ACHN (cell line): ENCODE data around the gene CDK5.
A peak's percentile ranks its signal among the peaks of the same experiment; 100 is the strongest.
"Not testable (repeated sequence)": the region's sequence is repeated elsewhere in the genome, so short reads cannot be mapped to it uniquely, and the experiment has no call there.

Source experiments
- DNase-seq: peaks from one replicate; pipeline ENCODE4 v3.0.0-alpha.2; 2015
- in situ Hi-C: cut with HindIII; loops from 2 replicates; pipeline ENCODE4 v1.10.0; 2017; ENCODE audit warnings: low sequenced_read_pairs, low pct_ligation_motif_present, low pct_unique_long_range_greater_than_20kb

The CDK5 gene

DNA sequence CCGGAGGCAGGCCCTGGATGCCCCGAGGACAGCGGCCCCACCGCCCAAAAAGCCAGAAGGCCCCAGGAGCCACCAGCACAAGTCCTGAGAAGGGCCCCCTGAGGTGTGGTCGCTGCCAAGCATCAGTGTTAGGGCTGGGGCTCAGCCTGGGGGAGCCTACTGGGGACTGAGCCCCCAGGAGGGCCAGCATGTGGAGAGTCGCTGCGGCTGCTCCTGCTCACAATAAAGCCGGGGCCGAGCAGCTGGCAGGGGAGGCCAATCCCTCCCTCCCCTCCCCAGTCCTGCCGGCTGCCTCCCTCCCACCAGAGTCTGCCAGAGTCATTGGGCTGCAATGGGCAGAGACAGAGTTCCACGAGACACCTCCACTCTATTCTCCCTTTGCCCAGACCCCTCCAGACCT is 12.4 kb downstream of the CDK5 start:
- in situ Hi-C loops = no loop called here

DNA sequence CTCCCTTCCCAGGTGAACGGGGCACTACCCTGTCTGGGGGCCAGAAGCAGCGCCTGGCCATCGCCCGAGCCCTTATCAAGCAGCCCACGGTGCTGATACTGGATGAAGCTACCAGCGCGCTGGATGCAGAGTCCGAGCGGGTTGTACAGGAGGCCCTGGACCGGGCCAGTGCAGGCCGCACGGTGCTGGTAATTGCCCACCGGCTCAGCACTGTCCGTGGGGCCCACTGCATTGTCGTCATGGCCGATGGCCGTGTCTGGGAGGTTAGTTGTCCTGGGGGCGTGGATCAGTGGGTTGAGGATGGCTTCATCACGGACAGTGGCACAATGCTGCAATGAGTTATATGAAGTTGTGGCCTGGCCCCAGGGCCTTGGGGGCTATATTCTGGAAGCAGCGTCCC is 13.7 kb downstream of the CDK5 start:
- in situ Hi-C loops = no loop called here
- no peak for DNase-seq

More for the DNA sequence above, 12.4 kb downstream of the CDK5 start:
- DNase-seq = no peak

GRCh38 chr7:151043449-151043848 is 14.2 kb downstream of the CDK5 start:
- in situ Hi-C loops, DNase-seq: not testable (repeated sequence)

DNA sequence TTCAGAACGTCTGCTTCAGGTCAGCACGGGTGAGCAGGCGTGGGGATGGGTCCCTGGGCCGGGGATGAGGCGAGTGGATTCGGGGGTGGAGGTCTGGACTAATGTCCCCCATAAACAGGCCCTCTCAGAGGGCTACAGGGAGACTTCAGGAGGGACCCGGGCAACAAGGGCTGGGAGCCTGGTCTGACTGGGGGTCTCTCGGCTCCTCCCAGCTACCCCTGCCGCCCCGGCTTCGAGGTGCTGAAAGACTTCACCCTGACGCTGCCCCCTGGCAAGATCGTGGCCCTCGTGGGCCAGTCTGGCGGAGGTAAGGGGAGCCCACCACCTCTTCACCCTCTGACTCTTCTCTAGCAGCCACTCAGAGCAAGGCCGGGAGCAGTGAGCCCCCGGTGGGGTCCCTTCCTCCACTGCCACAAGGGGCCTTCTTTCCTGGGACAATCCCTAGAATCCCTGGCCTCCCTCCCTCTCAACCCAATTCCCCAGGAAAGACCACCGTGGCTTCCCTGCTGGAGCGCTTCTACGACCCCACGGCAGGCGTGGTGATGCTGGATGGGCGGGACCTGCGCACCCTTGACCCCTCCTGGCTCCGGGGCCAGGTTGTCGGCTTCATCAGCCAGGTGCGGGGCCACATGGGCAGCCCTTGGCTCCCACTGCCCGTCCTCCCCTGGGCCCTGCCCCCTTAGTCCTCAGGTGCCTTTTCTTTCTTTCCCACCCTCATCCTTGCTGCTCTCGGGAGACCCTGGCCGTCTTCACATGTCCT is 16.9 kb downstream of the CDK5 start:
- in situ Hi-C loops = no loop called here
- no peak for DNase-seq

DNA sequence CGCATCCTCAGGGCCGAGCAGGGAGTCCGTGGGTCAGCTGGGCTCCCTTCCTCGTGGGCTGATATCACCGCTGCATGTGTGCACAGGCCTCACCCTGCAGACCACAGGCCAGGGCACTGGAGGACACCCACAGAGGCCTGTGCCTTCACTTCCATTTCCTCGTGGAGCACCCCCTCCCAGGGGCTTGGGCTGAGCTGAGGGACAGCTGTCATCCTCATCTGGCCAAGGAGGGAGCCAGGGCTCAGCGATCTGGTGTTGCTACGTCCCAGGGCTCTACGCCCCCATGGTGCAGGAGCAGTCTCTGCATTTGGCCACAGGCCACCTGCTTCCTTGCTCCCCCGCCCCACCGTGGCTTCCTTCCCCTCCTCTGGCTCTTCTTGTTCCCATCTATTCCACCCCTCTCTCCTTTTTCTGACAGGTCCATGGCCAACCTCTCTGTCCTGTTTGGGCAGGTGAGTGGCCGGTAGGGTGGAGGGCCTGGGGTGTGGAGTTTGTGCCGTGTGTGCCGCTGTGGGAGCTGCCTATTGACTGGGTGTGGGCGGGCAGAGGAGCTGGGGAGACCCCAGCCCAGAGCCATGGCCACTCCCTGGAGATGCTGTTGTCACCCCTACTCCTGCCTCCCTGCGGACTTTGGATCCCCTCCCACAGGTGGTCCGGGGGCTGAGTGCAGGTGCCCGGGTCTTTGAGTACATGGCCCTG is 17.7 kb downstream of the CDK5 start:
- no peak for DNase-seq

DNA sequence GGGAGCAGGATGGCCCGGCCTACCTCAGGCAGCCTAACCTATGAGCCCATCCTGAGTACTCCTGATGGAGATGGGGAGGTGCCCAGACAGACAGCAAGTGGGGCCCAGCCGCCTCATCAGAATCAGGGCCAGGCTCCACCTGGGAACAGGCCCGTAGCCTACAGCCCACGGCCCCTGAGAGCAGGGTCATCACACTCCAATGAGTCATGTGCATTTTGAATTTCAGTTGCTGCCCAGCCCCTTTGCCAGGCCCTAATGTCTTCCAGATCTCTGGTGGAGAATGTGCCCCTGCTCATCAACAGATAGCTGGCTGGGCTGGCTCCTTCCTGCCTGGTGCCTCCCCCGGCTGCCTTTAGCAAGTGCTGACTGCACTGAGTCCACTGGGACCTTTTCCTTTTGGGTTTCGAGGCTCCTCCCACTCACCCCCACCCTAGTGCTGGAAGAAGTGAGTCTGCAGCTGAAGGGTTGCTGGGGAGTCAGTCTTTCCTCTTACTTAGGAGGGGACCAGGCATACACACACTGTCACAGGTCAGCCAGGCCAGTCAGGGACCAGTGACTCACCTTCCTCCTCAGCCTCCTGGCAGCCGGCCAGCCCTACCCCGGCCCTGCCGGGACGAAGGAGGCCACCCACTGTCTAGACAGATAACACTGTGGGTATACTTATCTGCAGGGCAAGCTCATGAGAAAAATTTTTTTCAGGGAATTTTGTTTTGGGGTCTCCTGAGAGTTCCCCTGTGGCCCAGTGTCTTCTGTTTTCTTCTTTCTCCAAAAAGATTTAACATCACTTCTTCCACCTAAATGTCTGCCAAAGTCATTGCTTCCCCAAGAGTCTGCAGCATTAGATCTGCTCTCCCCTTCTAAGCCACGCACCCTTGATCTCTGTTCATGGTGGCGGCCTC is 18.5 kb downstream of the CDK5 start:
- in situ Hi-C loops = no loop called here
- peak; percentile 96 for DNase-seq

More for the DNA sequence above, 17.7 kb downstream of the CDK5 start:
- in situ Hi-C loops = no loop called here

GRCh38 chr7:151035902-151036301 is 21.8 kb downstream of the CDK5 start:
- no peak for DNase-seq
- in situ Hi-C loops = no loop called here

DNA sequence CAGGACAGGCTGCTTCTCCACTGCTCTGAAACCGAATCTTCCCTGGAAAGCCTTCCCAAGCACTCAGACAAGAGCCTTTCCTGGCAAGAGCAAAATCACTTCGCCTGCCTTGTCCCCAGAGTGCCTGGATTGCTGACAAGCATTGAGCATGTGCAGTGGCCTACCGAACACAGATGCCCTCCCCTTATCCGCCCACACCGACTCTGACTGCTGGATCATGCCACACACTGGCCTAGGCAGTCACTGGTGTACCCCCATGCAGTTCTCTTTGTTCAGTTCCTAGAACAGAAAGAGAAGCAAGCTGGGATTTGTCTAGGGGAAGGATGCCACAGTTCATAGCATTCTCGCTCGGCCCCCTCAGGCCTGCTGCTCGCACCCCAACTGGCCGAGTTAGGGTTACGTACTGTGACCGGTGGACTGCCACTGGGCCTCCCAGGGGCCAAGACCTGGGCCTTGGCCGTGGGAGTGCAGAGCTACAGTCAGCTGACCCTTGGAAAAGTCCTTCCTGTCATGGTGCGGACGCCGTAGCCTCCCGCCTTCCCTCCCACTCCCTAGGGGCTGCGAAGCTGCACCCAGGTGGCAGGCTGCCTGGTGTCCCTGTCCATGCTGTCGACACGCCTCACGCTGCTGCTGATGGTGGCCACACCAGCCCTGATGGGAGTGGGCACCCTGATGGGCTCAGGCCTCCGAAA is 22.5 kb downstream of the CDK5 start:
- in situ Hi-C loops = no loop called here
- DNase-seq = no peak

DNA sequence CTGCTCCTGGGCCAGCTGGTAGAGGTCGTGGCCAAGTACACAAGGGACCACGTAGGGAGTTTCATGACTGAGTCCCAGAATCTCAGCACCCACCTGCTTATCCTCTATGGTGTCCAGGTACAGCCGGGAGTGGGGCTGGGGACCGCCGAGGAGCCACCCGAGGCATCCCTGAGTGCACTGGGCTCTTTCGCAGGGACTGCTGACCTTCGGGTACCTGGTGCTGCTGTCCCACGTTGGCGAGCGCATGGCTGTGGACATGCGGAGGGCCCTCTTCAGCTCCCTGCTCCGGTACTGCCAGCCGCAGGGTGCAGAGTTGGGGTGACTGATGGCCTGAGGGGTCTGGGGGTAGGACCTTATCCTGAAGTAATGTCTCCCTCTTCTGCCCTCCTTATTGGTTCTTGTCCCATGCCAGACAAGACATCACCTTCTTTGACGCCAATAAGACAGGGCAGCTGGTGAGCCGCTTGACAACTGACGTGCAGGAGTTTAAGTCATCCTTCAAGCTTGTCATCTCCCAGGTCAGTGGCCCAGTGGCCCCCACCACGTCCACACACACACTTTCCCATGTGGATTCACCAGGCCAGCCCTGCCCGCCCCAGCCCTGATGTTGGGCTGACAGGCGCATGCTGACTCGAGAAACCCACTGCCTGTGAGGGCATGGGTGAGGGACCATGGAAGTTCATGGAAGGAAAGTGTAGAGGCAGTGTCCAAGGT is 23.2 kb downstream of the CDK5 start:
- in situ Hi-C loops = no loop called here

GRCh38 chr7:151033864-151034249 is 23.8 kb downstream of the CDK5 start:
- in situ Hi-C loops = no loop called here
- DNase-seq = no peak

More for the DNA sequence above, 23.2 kb downstream of the CDK5 start:
- no peak for DNase-seq

DNA sequence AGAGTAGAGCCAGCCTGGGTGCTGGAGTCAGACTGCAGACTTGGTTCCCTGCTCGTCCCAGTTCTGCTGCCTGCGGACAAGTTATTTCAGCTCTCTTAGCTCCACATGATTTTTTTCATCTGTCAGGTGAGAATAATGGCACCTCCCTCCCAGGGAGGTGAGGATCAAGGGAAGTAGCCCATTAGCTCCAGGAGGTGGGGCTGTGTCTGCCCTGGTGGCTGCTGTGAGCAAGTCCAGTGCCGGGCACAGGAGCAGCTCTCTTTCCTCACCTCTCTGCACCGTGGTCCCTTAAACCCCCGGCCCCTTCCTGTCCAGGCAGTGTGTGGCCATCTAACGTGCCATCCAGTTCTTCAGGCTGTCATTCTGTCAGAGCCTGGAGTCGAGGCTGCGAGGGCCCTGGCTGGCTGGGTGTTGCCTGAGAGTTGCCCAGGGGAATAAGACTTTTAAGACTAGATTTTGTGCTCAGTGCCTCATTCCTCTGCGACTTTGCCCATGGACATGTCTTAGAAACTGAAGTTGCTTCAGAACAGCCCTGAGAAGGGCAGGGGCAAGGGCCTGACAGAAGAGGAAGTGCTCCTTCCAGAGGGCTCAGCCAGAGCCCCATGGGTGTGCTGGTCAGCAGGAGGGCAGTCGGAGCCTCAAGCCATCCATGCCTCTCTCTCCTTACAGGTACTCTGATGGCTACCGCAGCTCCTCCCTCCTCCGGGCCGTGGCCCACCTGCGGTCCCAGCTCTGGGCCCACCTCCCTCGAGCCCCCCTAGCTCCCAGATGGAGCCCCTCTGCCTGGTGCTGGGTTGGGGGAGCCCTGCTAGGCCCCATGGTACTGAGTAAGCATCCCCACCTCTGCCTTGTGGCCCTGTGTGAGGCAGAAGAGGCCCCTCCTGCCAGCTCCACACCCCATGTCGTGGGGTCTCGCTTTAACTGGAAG is 24.5 kb downstream of the CDK5 start:
- in situ Hi-C loops = no loop called here
- DNase-seq = peak; percentile 39

DNA sequence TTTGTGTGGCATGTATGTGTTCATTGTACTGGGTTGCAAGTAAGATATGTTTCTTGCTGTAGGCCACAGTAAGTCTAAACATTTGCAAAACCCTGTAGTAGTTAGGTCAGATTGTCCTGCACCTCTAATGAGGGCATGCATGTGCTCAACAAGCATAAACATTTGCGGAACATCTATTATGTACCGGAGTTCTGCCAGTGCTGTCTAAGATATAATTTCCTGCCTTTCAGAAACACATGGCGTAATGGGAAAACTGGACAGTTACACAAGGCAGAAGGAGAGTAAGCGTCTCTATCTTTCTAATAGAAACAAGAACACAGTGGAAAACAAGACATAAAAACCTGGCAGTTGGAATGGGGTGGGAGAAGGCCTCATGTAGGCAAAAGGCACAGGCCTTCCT is 26.7 kb downstream of the CDK5 start:
- no peak for DNase-seq
- in situ Hi-C loops = no loop called here

DNA sequence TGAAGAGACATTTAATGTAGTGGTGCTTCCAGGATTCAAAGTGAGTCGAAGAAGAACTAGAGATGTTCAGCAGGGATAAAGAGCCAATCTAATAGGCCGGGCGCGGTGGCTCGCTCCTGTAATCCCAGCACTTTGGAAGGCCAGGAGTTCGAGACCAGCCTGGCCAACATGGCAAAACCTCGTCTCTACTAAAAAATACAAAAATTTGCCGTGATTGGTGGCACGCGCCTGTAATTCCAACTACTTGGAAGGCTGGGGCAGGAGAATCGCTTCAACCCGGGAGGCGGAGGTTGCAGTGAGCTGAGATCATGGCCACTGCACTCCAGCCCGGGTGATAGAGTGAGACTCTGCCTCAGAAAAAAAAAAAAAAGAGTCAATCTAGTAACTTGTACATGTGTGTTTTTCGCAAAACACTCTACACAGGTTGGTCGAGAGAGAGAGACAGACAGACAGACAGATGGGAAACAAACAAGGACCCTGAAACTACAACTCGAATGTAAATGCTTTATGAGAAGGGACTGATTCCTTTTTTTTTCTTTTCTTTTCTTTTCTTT is 28.7 kb downstream of the CDK5 start:
- no peak for DNase-seq
- in situ Hi-C loops = no loop called here

- peak; percentile 100 for DNase-seq
- in situ Hi-C loops = no loop called here
These were observed 29.4 kb downstream of the CDK5 start, which contains the start of gene ABCB8 for GRCh38 chr7:151028131-151028947. ABCB8 (plus strand) TSS chr7:151028450; CDS start chr7:151028516, 66 bp downstream.

- DNase-seq, in situ Hi-C loops: not testable (repeated sequence)
These were observed 30.0 kb downstream of the CDK5 start for GRCh38 chr7:151027728-151028130.
